SW480 (cell line): Measurements from ENCODE around the gene SHLD2.
"Not testable (repeated sequence)": the region's sequence is repeated elsewhere in the genome, so short reads cannot be mapped to it uniquely, and the experiment has no call there.

Experiments used
- DNase-seq: peaks from one replicate; pipeline ENCODE4 v3.0.0-alpha.2; 2016; ENCODE audit warnings: low spot score

The SHLD2 gene

GRCh38 chr10:87145598-87145997 is 50.6 kb downstream of the SHLD2 start:
- DNase-seq, result not testable (repeated sequence)

GRCh38 chr10:87149020-87149609 is 54.1 kb downstream of the SHLD2 start:
- not testable (repeated sequence) for DNase-seq

GRCh38 chr10:87151516-87151915 is 56.5 kb downstream of the SHLD2 start:
- not testable (repeated sequence) for DNase-seq

- not testable (repeated sequence) for DNase-seq
These were observed 61.8 kb downstream of the SHLD2 start for GRCh38 chr10:87156841-87157240.

GRCh38 chr10:87157821-87158220 is 62.8 kb downstream of the SHLD2 start:
- peak; percentile 40 for DNase-seq

GRCh38 chr10:87162703-87163293 is 67.8 kb downstream of the SHLD2 start:
- not testable (repeated sequence) for DNase-seq

GRCh38 chr10:87163414-87163813 is 68.4 kb downstream of the SHLD2 start:
- DNase-seq, result not testable (repeated sequence)

GRCh38 chr10:87169857-87170256 is 74.9 kb downstream of the SHLD2 start:
- not testable (repeated sequence) for DNase-seq

- DNase-seq, result not testable (repeated sequence)
These were observed 75.7 kb downstream of the SHLD2 start for GRCh38 chr10:87170705-87171104.

GRCh38 chr10:87171670-87172069 is 76.7 kb downstream of the SHLD2 start:
- DNase-seq, result not testable (repeated sequence)

- DNase-seq, result not testable (repeated sequence)
These were observed 77.2 kb downstream of the SHLD2 start for GRCh38 chr10:87172178-87172577.

- not testable (repeated sequence) for DNase-seq
These were observed 82.6 kb downstream of the SHLD2 start for GRCh38 chr10:87177587-87177986.

- DNase-seq, result not testable (repeated sequence)
These were observed 89.4 kb downstream of the SHLD2 start for GRCh38 chr10:87184421-87184820.

- not testable (repeated sequence) for DNase-seq
These were observed 91.0 kb downstream of the SHLD2 start for GRCh38 chr10:87186016-87186415.

GRCh38 chr10:87187573-87187972 is 92.6 kb downstream of the SHLD2 start:
- DNase-seq, result not testable (repeated sequence)

- not testable (repeated sequence) for DNase-seq
These were observed 96.8 kb downstream of the SHLD2 start for GRCh38 chr10:87191841-87192240.

GRCh38 chr10:87200924-87201323 is 105.9 kb downstream of the SHLD2 start:
- not testable (repeated sequence) for DNase-seq

- DNase-seq, result not testable (repeated sequence)
These were observed 109.8 kb downstream of the SHLD2 start for GRCh38 chr10:87204801-87205200.

GRCh38 chr10:87206922-87207321 is 111.9 kb downstream of the SHLD2 start:
- DNase-seq, result not testable (repeated sequence)

- peak; percentile 71 for DNase-seq
These were observed 115.3 kb downstream of the SHLD2 start for GRCh38 chr10:87210309-87210708.

GRCh38 chr10:87211848-87212247 is 116.8 kb downstream of the SHLD2 start:
- not testable (repeated sequence) for DNase-seq

GRCh38 chr10:87213150-87213765 is 118.3 kb downstream of the SHLD2 start:
- DNase-seq, result not testable (repeated sequence)

- not testable (repeated sequence) for DNase-seq
These were observed 118.8 kb downstream of the SHLD2 start for GRCh38 chr10:87213806-87214205.
